Activated naive CD8-positive, alpha-beta T cell treated with anti-CD3 and anti-CD28 coated beads, Interleukin-2, amount 50 U/mL, for 16 hours (primary cell): Measurements from ENCODE around the gene ASPM.
"Not testable (repeated sequence)": the region's sequence is repeated elsewhere in the genome, so short reads cannot be mapped to it uniquely, and the experiment has no call there.

ENCODE experiments used
- DNase-seq: peaks from one replicate; pipeline ENCODE4 v3.0.0-alpha.2; 2020; ENCODE audit warnings: low read depth, low spot score

ASPM gene

GRCh38 chr1:197083474-197083873, 63.0 kb downstream of the ASPM start:
- DNase-seq: no peak

- no peak for DNase-seq
These were observed 65.2 kb downstream of the ASPM start for GRCh38 chr1:197081117-197081753.

GRCh38 chr1:197080323-197080722, 66.1 kb downstream of the ASPM start:
- no peak for DNase-seq

GRCh38 chr1:197076585-197076984, 69.9 kb downstream of the ASPM start:
- DNase-seq: no peak

GRCh38 chr1:197073978-197074377, 72.5 kb downstream of the ASPM start:
- no peak for DNase-seq

GRCh38 chr1:197067457-197067818, 79.0 kb downstream of the ASPM start:
- no peak for DNase-seq

GRCh38 chr1:197066719-197067456, 79.6 kb downstream of the ASPM start, which contains the start of gene F13B:
F13B (minus strand) TSS chr1:197067260; CDS start chr1:197067223, 37 bp downstream.
- no peak for DNase-seq

GRCh38 chr1:197066277-197066676, 80.2 kb downstream of the ASPM start:
- no peak for DNase-seq

- DNase-seq: no peak
These were observed 80.9 kb downstream of the ASPM start for GRCh38 chr1:197065559-197065958.

- no peak for DNase-seq
These were observed 83.3 kb downstream of the ASPM start for GRCh38 chr1:197063212-197063611.

GRCh38 chr1:197062692-197063091, 83.8 kb downstream of the ASPM start:
- no peak for DNase-seq

GRCh38 chr1:197049100-197049499, 97.4 kb downstream of the ASPM start:
- no peak for DNase-seq

GRCh38 chr1:197042676-197043341, 103.7 kb downstream of the ASPM start:
- no peak for DNase-seq

- DNase-seq: no peak
These were observed 104.7 kb downstream of the ASPM start for GRCh38 chr1:197041486-197042353.

GRCh38 chr1:197036861-197037260, 109.6 kb downstream of the ASPM start:
- no peak for DNase-seq

- not testable (repeated sequence) for DNase-seq
These were observed 111.7 kb downstream of the ASPM start for GRCh38 chr1:197034631-197035339.
